Keratinocyte (primary cell): ENCODE results near the gene RETREG1. TPM values are rescaled to one million over a fixed set of nuclear protein-coding genes. Genes with fewer than 3 reads are reported as not detected.

ENCODE experiments used
- DNase-seq: peaks from one replicate; pipeline ENCODE4 v3.0.0-alpha.2; 2011; ENCODE audit warnings: low read depth, missing footprints, low spot score
- FAIRE-seq: peaks from 2 replicates; lab custom pipeline; 2011; peaks lifted over from hg19 to GRCh38; lab: Jason Lieb, UNC
- H2AFZ ChIP-seq: 2 replicates; pipeline ENCODE4 v1.6.0; 2012; ENCODE audit warnings: low read length, control low read depth, inconsistent platforms; ENCODE audit not compliant: control insufficient read depth
- H3K27ac ChIP-seq: 2 replicates; pipeline ENCODE4 v1.5.1; 2011; ENCODE audit warnings: low read length; ENCODE audit not compliant: control insufficient read depth, insufficient read depth
- H3K27me3 ChIP-seq: 3 replicates; pipeline ENCODE4 v1.6.0; 2011; ENCODE audit warnings: low read length; ENCODE audit not compliant: control insufficient read depth, insufficient read depth; ENCODE audit errors: extremely low read depth
- H3K36me3 ChIP-seq, 2 experiments: 2 replicates in 1 of 2; 3 replicates in 1 of 2; pipeline ENCODE4 v1.5.1; 2011; ENCODE audit warnings: low read length in 2 of 2, mild to moderate bottlenecking in 1 of 2; ENCODE audit not compliant: control insufficient read depth in 2 of 2, insufficient read depth in 2 of 2; ENCODE audit errors: extremely low read depth in 1 of 2
- H3K4me1 ChIP-seq: 3 replicates; pipeline ENCODE4 v1.5.1; 2011; ENCODE audit warnings: low read length; ENCODE audit not compliant: control insufficient read depth, insufficient read depth; ENCODE audit errors: extremely low read depth
- H3K4me2 ChIP-seq: 3 replicates; pipeline ENCODE4 v1.6.0; 2011; ENCODE audit warnings: low read depth, low read length; ENCODE audit not compliant: control insufficient read depth, insufficient read depth; ENCODE audit errors: extremely low read depth
- H3K4me3 ChIP-seq, 3 experiments: fragments of 200-600 bp in 1 of 3; sonication (generic) in 1 of 3; 2 replicates in 2 of 3; 3 replicates in 1 of 3; pipeline ENCODE4 v1.5.1; 2011 to 2016; ENCODE audit warnings: low read length in 3 of 3, mild to moderate bottlenecking in 3 of 3, control low read depth in 2 of 3, inconsistent platforms in 1 of 3, low read depth in 1 of 3, mixed read lengths in 1 of 3, mixed run types in 1 of 3, moderate library complexity in 1 of 3; ENCODE audit not compliant: control insufficient read depth in 2 of 3, insufficient read depth in 2 of 3; ENCODE audit errors: extremely low read depth in 1 of 3
- H3K79me2 ChIP-seq: 2 replicates; pipeline ENCODE4 v1.6.0; 2012; ENCODE audit warnings: low read length; ENCODE audit not compliant: control insufficient read depth, insufficient read depth
- H3K9ac ChIP-seq: 3 replicates; pipeline ENCODE4 v1.6.0; 2011; ENCODE audit warnings: low read length; ENCODE audit not compliant: control insufficient read depth, insufficient read depth; ENCODE audit errors: extremely low read depth
- H3K9me1 ChIP-seq: 3 replicates; pipeline ENCODE4 v1.6.0; 2011; ENCODE audit warnings: low read length; ENCODE audit not compliant: control insufficient read depth, insufficient read depth; ENCODE audit errors: extremely low read depth
- H3K9me3 ChIP-seq: 2 replicates; pipeline ENCODE4 v1.5.1; 2012; ENCODE audit warnings: low read depth, low read length; ENCODE audit not compliant: control insufficient read depth
- H4K20me1 ChIP-seq: 3 replicates; pipeline ENCODE4 v1.6.0; 2011; ENCODE audit warnings: low read length; ENCODE audit not compliant: control insufficient read depth, insufficient read depth; ENCODE audit errors: extremely low read depth
- CTCF ChIP-seq, 3 experiments: IDR thresholded peaks in 1 of 3; conservative IDR thresholded peaks in 1 of 3; optimal IDR thresholded peaks in 1 of 3; 2 replicates in 2 of 3; 3 replicates in 1 of 3; pipeline versions ENCODE3 to v1.5.1; 2011; ENCODE audit warnings: low read length in 3 of 3, mild to moderate bottlenecking in 3 of 3, moderate library complexity in 2 of 3, control low read depth in 1 of 3, inconsistent platforms in 1 of 3; ENCODE audit not compliant: insufficient read depth in 2 of 3; ENCODE audit errors: extremely low read depth in 1 of 3
- EZH2 ChIP-seq: IDR thresholded peaks from one replicate; pipeline ENCODE4 v1.6.1; 2012; ENCODE audit warnings: inconsistent platforms, mild to moderate bottlenecking, low read length, moderate library complexity
- dilution Hi-C: fragments of 300-500 bp; cut with MboI; formaldehyde crosslinking; loops from one replicate; pipeline ENCODE4 v1.7.0; 2020; ENCODE audit warnings: low sequenced_read_pairs; ENCODE audit not compliant: extremely low pct_ligation_motif_present
- polyA plus RNA-seq, 5 experiments: library from polyadenylated mRNA; depleted of rRNA in 3 of 5; stranded (reverse) in 3 of 5; stranded (forward) in 1 of 5; unstranded in 1 of 5; fragments of >200 nt; gene quantifications; 1 replicate in 1 of 5; 2 replicates in 3 of 5; 3 replicates in 1 of 5; pipeline versions ENCODE4 v1.2.1 to v1.2.3, GENCODE V29; 2011 to 2012; ENCODE audit warnings: missing spikeins in 2 of 5, low read depth in 1 of 5, low replicate concordance in 1 of 5

Gene RETREG1
- polyA plus RNA-seq, 1 donor (not counting 4 experiments of a cell fraction or from before 2014, with no cell fraction given) = 7.4 TPM

- no peak overlapping the region for H2AFZ ChIP-seq
- no peaks in the 10 kb centered on the region for H3K27me3 ChIP-seq
- no peaks in the 10 kb centered on the region for H3K79me2 ChIP-seq
- H3K4me3 ChIP-seq = no peak overlapping the region
- H4K20me1 ChIP-seq = no peaks in the 10 kb centered on the region
- H3K9ac ChIP-seq = no peak overlapping the region
- no peaks in the 10 kb centered on the region for H3K36me3 ChIP-seq
- H3K27ac ChIP-seq = no peak overlapping the region
- H3K4me2 ChIP-seq = no peak overlapping the region
- dilution Hi-C loops = no loop called here
- no peak for TF ChIP-seq CTCF (optimal IDR thresholded peaks at IDR 0.05 in 1 of 3, IDR thresholded peaks at IDR 0.05 in 1 of 3, conservative IDR thresholded peaks at IDR 0.05 in 1 of 3; ENCODE audit: extremely low read depth in 1 of 3, insufficient read depth in 2 of 3, low read length in 3 of 3)
- TF ChIP-seq EZH2 = no peak
- H3K4me1 ChIP-seq = peaks cover 6% of the 10 kb centered on the region
- no peaks in the 10 kb centered on the region for H3K9me1 ChIP-seq
- DNase-seq (no peak), FAIRE-seq (no peak)
- H3K9me3 ChIP-seq = no peaks in the 10 kb centered on the region
Observed at GRCh38 chr5:16564248-16564867, 52.4 kb downstream of the RETREG1 start.

GRCh38 chr5:16563686-16564085, 53.1 kb downstream of the RETREG1 start:
- Histone ChIP-seq H3K9me1 (no peaks in the 10 kb centered on the region), H2AFZ (no peak overlapping the region), H3K4me1 (no peaks in the 10 kb centered on the region), H3K9me3 (no peaks in the 10 kb centered on the region), H3K4me3 (no peak overlapping the region), H4K20me1 (no peaks in the 10 kb centered on the region), H3K9ac (no peak overlapping the region), H3K79me2 (no peaks in the 10 kb centered on the region), H3K27me3 (no peaks in the 10 kb centered on the region), H3K36me3 (no peaks in the 10 kb centered on the region), H3K4me2 (no peak overlapping the region), H3K27ac (no peak overlapping the region)
- TF ChIP-seq EZH2 (no peak), CTCF (optimal IDR thresholded peaks at IDR 0.05 in 1 of 3, IDR thresholded peaks at IDR 0.05 in 1 of 3, conservative IDR thresholded peaks at IDR 0.05 in 1 of 3; ENCODE audit: extremely low read depth in 1 of 3, insufficient read depth in 2 of 3, low read length in 3 of 3) (no peak)
- dilution Hi-C loops = no loop called here
- no peak for FAIRE-seq
- no peak for DNase-seq
